GM21367 (cell line): ENCODE results near the gene USP7.
"Not testable (repeated sequence)": the region's sequence is repeated elsewhere in the genome, so short reads cannot be mapped to it uniquely, and the experiment has no call there.

Source experiments
- ATAC-seq: cut with Tn5 transposase; IDR thresholded peaks from one replicate; pipeline ENCODE4 v1.9.1; 2021; ENCODE audit not compliant: unreplicated experiment

The USP7 gene

GRCh38 chr16:8928467-8928957 lies 35.2 kb downstream of the USP7 start:
- no peak for ATAC-seq

GRCh38 chr16:8926827-8927226 lies 36.9 kb downstream of the USP7 start:
- no peak for ATAC-seq

- no peak for ATAC-seq
Measured at GRCh38 chr16:8925455-8925854, 38.3 kb downstream of the USP7 start.

GRCh38 chr16:8924214-8924613 lies 39.5 kb downstream of the USP7 start:
- no peak for ATAC-seq

GRCh38 chr16:8923199-8923598 lies 40.5 kb downstream of the USP7 start:
- no peak for ATAC-seq

GRCh38 chr16:8921347-8921984 lies 42.2 kb downstream of the USP7 start:
- ATAC-seq: no peak

GRCh38 chr16:8920645-8921346 lies 42.9 kb downstream of the USP7 start:
- ATAC-seq: no peak

GRCh38 chr16:8919934-8920462 lies 43.7 kb downstream of the USP7 start:
- no peak for ATAC-seq

- ATAC-seq: no peak
Measured at GRCh38 chr16:8919089-8919933, 44.4 kb downstream of the USP7 start.

- ATAC-seq: not testable (repeated sequence)
Measured at GRCh38 chr16:8917336-8917735, 46.4 kb downstream of the USP7 start.

GRCh38 chr16:8916541-8917225 lies 47.0 kb downstream of the USP7 start:
- ATAC-seq: no peak

GRCh38 chr16:8915722-8916301 lies 47.9 kb downstream of the USP7 start:
- no peak for ATAC-seq

GRCh38 chr16:8914098-8914497 lies 49.6 kb downstream of the USP7 start:
- ATAC-seq: no peak

GRCh38 chr16:8912793-8913192 lies 50.9 kb downstream of the USP7 start:
- no peak for ATAC-seq

GRCh38 chr16:8910811-8911210 lies 52.9 kb downstream of the USP7 start:
- ATAC-seq: no peak

- no peak for ATAC-seq
Measured at GRCh38 chr16:8908810-8909468, 54.8 kb downstream of the USP7 start.

GRCh38 chr16:8907096-8907495 lies 56.6 kb downstream of the USP7 start:
- ATAC-seq: no peak

GRCh38 chr16:8905795-8906591 lies 57.7 kb downstream of the USP7 start:
- no peak for ATAC-seq

- ATAC-seq: no peak
Measured at GRCh38 chr16:8905168-8905762, 58.4 kb downstream of the USP7 start.
